IPS-NIHi7 (cell line): ENCODE measurements around the gene CLSTN2.

Experiments used
- DNase-seq: peaks from one replicate; pipeline ENCODE4 v3.0.0; 2012; ENCODE audit warnings: mixed read lengths; ENCODE audit errors: extremely low spot score

CLSTN2 gene

GRCh38 chr3:140052771-140053702, 118.1 kb downstream of the CLSTN2 start:
- DNase-seq, result no peak

DNA sequence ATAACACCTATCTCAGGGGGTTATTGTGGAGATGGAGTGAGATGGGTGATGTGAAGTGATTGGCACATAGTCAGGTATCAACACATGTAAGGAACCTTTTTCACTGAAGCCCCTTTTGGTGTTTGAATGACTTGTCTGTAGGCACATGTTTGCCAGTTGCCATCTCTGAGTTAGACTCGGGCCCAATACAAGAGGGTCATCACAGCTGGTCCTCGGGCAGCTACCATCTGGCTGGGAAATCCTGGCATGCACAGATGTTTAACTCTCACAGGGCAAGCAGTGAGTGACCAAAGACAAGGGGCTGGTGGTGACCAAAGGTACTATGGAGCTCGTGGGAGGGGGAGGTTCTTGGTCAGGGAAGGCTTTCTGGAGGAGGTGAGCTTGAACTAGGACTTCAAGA, 118.8 kb downstream of the CLSTN2 start:
- no peak for DNase-seq

DNA sequence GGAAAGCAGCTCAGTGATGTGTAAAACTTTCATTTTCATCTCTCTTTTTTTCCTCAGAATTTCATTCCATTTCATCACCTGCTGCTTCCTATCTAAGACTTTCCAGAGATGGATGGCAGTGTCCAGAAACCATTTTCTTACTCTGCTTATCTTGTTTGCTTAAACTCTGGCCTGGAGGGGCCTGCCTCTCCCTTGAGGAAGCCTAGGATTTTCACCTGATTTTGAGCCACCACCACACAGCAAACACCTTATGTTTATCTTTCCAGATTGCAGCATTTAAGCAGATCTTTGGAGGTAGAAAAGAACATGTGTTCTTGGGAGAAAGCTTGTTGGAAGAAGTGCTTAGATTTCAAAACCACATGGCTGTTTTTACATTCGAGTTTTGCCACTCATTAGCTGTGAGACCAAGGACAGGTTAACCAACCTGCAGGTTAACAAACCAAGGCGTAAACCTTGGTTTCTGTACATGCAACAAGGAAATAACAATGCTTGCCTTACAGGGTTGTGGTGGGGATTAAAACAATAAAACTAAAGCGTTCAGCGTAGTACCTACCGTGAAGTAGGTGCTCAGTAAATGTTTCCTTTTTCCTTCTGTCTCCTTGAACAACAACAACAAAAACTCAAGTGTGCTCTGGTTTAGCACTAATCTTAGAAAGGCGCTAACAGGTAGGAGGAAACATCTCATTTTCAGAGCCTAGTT, 120.3 kb downstream of the CLSTN2 start:
- no peak for DNase-seq

DNA sequence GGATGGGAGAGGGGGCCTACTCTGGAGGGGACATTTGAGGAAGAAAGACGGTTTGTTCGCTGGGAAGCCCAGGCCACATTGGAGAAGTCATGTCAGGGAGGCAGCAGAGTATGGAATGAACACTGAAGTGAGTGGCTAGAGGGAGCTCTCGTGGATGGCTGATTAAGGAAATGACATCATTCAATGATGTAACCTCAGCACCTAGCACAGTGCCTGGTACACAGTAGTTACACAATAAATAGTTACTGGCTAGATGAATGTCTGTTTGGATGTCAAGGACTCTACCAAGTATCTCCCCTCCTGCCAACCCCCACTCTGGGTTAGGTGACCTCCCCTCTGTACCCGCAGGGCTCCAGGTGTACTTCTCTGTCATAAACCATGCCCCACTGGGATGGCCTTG, 121.1 kb downstream of the CLSTN2 start:
- no peak for DNase-seq

- no peak for DNase-seq
Observed at GRCh38 chr3:140061211-140061610, 126.2 kb downstream of the CLSTN2 start.

- no peak for DNase-seq
Observed at GRCh38 chr3:140062461-140062860, 127.5 kb downstream of the CLSTN2 start.

DNA sequence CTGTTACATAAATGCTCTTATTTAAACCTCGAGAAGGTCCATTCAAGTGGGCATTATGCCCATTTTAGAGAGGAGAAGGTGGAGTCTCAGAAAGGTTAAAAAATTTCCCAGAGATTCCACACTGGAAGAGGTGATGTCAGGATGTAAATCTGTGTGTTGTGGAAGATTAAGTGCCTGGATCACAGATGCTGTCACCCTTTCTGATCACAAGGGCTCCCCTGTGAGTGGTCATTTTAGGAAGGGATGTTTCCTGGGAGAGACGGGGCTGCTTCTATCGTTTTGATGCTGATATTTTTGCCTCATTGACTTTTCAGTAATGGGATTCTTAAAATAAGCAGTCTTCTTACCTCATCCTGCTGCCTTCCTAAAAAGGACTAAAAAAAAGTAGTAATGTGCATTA, 132.5 kb downstream of the CLSTN2 start:
- DNase-seq, result no peak

GRCh38 chr3:140068494-140069017, 133.6 kb downstream of the CLSTN2 start:
- no peak for DNase-seq

DNA sequence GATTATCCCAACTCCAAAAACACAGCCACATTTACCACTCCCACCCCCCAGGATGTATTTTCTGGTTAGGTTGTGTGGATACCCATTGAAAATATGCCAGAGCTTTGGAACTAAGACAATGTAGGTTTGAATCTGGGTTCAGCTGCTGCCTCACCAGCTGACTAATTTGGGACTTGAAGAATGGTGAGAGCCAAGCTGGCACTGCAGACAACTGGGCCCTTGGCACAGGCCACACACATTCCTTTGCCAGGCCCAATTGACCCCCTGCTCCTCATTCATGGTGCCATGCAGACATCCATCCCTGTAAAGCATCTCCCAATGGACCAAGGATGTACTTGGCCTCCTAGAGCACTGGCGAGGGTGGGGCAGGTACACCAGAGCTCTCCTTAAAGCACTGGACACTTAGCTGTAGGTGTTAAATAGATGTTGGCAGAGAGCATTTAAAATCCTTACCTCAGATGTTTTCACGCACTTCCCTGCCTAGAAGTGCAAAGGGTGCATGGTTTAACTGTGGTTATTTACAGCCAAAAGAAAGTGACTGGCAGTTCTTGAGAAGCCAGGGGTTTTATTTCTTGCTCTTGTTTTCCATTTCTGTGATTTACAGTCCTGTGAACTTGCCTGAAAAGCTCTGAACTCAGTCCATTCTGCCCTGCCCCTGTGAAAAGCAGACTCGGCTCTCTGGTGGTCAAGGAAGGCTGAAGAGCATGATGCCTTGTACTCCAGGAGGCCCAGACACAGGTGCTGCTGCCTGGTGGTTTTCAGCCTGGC, 138.5 kb downstream of the CLSTN2 start:
- DNase-seq, result no peak

DNA sequence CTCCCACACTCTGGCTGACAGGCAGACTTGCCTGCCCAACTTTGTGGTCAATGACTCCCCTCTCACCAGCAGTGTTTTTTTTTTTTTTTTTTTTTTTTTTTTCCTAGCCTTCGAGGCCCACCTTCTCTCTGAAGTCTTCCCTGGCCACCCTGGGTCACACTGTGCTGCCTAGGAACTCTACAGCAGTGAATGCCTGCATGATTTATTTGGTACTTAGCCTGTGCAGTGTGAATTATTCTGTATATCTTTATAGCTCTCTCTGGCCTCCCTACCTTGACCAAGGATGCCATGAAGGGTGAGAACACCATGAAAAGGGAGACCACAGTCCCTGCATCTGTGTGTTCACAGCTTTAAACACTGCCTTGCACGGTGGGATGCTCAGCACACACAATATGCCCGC, 141.6 kb downstream of the CLSTN2 start:
- no peak for DNase-seq

DNA sequence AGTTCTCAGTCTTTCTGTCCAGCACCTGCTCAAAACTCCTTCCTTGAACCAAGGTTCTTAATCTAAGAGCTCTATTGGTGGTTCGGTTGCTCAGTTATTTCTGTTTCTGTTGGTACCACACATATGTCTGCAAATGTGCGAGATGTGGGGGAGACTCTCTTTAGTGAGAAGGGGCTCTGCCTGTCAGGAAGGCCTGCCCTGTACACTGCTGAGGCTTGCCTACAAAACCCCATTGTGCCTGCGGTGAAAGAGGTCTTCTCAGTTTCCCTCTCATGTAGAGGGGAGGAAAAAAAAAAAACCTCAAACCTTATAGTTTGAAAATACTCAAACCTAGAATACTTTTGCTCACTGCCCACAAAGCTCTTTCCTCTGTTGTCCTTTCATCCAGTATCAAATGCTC, 142.4 kb downstream of the CLSTN2 start:
- DNase-seq, result no peak

GRCh38 chr3:140078343-140078742, 143.4 kb downstream of the CLSTN2 start:
- DNase-seq, result no peak

GRCh38 chr3:140078940-140079339, 144.0 kb downstream of the CLSTN2 start:
- DNase-seq, result no peak

DNA sequence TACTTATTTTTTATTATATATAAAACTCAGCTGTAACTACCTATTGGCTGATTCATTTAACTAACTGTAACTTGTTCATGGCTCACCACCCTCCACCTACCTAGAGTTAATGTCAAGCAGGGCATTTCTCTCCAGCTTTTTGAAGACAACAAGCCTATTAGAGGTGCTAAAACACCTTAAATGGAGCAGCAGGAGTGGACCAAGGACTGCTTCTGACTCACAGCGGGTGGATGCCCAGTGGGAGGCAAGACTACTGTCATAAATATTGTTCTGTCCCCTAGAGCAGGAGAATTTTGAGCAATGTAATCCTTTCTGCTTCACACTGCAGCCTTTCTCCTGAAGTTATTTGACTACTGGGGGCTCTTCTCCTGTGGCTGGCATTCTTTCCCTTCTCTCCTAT, 146.9 kb downstream of the CLSTN2 start:
- DNase-seq, result no peak

- no peak for DNase-seq
Observed at GRCh38 chr3:140085001-140085400, 150.0 kb downstream of the CLSTN2 start.

DNA sequence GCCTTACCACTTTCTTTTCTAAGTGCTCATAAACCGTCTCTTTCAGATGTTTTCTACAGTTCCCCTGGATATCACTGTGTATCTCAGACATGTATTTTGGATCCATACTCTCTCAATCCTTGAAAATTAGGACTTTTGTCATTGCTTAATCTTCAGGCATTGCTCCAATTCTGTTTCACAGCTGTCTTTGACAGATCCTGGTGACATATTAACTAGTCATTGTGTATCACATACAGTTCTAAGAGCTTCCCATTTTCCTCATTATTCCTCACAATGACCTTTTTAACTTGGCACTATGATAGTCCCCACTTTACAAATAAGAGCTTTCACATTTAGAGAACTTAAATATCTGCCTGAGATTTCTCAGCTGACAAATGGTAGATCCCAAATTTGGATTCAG, 151.7 kb downstream of the CLSTN2 start:
- DNase-seq, result no peak

GRCh38 chr3:140088058-140088457, 153.1 kb downstream of the CLSTN2 start:
- no peak for DNase-seq

DNA sequence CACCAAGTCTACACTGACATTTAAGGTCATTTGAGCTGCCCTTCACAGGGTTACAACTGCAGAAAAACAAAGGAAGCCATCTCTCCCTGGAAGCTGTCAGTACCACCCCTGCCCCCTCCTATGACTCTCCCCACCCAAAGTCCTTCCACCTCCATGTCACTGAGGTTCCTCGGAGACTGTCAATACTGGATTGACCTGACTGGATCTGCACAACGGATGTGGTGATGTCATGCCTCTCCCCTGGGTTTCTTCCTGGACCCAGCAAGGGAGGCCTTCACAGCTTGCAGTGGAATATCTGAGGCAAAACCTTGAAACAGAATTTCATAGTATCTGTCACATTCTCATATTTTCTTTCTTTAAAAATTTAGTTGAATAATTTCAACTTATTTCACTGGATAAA, 153.5 kb downstream of the CLSTN2 start:
- DNase-seq, result no peak

DNA sequence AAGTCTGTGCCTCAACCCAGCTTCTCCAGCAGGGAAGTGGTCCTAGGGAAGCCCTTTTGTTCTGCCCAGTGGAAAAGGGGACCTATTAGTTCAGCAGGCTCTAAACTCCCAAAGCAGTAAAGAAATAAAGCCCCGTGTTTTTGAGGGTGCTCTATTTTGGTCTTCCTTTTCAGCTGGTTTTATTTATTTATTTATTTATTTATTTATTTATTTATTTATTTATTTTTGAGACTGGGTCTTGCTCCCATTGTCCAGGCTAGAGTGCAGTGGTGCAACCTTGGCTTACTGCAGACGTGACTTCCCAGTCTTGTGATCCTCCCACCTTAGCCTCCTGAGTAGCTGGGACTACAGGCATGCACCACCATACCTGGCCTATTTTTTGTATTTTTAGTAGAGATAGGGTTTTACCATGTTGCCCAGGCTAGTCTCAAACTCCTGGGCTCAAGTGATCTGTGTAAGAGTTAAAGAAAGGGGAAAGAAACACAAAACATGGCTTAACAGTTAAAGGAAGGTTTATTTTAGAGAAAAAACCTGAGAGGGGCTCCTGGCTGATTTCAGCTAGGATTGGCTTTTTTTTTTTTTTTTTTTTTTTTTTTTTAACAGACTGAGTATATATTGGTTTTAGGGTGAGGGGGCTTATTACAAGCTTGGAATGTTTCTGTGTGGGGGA, 154.6 kb downstream of the CLSTN2 start:
- no peak for DNase-seq

- DNase-seq, result no peak
Observed at GRCh38 chr3:140091143-140091542, 156.2 kb downstream of the CLSTN2 start.

- peak; percentile 64 for DNase-seq
Observed at GRCh38 chr3:140092848-140093536, 158.0 kb downstream of the CLSTN2 start.
